ENCODE measurements around the gene LRRC1. TPM values are rescaled to one million over a fixed set of nuclear protein-coding genes. Genes with fewer than 3 reads are reported as not detected.

LRRC1 gene
- total and polyA plus RNA-seq, 2 donors (not counting 3 experiments of a cell fraction or from before 2014, with no cell fraction given), result 5.6 to 11.7 TPM

DNA sequence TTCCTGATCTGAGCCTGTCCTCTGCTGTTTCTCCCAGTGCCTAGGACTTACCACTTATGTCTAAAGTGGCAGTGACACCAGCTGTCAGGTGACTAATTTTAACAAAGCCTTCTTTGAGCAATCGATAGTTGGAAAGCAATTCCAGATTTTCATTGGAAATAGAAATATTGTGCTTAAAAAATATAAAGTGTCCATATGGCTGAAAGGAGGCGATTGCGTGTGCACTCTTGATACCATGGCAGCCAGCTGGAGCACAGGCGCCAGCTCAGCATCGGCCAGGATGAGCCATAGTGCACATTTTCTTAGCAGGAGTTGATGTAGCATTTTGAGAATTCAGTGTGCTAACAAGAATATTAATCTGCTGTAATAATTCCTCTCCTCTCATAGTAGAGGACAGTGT, 70.0 kb downstream of the LRRC1 start:
- Histone ChIP-seq H3K27ac (ENCODE audit: insufficient read depth, low read depth, low read length) (no peak overlapping the region), H3K9ac (replicated peaks; ENCODE audit: extremely low read depth, insufficient read depth, low read length) (no peak overlapping the region), H3K9me3 (replicated peaks; ENCODE audit: control insufficient read depth, insufficient read depth, low read length) (no peaks in the 10 kb centered on the region), H2AFZ (ENCODE audit: low read depth, low read length) (no peak overlapping the region), H3K9me1 (replicated peaks; ENCODE audit: control insufficient read depth, extremely low read depth, insufficient read depth, low read length) (no peaks in the 10 kb centered on the region), H3K4me2 (ENCODE audit: insufficient read depth, low read length) (no peak overlapping the region), H4K20me1 (replicated peaks; ENCODE audit: control insufficient read depth, extremely low read depth, insufficient read depth, low read length) (no peaks in the 10 kb centered on the region), H3K4me1 (ENCODE audit: control insufficient read depth, extremely low read depth, insufficient read depth, low read length) (peaks cover 2% of the 10 kb centered on the region), H3K4me3 (replicated peaks in 1 of 3; ENCODE audit: insufficient read depth in 1 of 3, low read depth in 1 of 3, low read length in 3 of 3) (no peak overlapping the region), H3K79me2 (ENCODE audit: control insufficient read depth, insufficient read depth, low read length) (no peaks in the 10 kb centered on the region), H3K36me3 (ENCODE audit: control insufficient read depth in 2 of 2, extremely low read depth in 1 of 2, insufficient read depth in 2 of 2, low read length in 2 of 2) (no peaks in the 10 kb centered on the region), H3K27me3 (ENCODE audit: control insufficient read depth in 2 of 2, insufficient read depth in 2 of 2, low read length in 2 of 2) (no peaks in the 10 kb centered on the region)
- FAIRE-seq, result no peak
- dilution Hi-C loops (cut with MboI; ENCODE audit: extremely low pct_ligation_motif_present, low sequenced_read_pairs) (no loop called here), intact Hi-C loops (cut with micrococcal nuclease) (no loop called here)
- POLR2A ChIA-PET, result no interaction called here
- BruUV-seq (replicated peaks), result no TSS peak
- no peak for DNase-seq (ENCODE audit: low read depth, low spot score)
- CTCF ChIA-PET, result no interaction called here
- TF ChIP-seq, protein P1, sequence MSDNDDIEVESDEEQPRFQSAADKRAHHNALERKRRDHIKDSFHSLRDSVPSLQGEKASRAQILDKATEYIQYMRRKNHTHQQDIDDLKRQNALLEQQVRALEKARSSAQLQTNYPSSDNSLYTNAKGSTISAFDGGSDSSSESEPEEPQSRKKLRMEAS (IDR thresholded peaks at IDR 0.05; ENCODE audit: insufficient read depth, insufficient read length), result no peak
- TF ChIP-seq, protein P2, sequence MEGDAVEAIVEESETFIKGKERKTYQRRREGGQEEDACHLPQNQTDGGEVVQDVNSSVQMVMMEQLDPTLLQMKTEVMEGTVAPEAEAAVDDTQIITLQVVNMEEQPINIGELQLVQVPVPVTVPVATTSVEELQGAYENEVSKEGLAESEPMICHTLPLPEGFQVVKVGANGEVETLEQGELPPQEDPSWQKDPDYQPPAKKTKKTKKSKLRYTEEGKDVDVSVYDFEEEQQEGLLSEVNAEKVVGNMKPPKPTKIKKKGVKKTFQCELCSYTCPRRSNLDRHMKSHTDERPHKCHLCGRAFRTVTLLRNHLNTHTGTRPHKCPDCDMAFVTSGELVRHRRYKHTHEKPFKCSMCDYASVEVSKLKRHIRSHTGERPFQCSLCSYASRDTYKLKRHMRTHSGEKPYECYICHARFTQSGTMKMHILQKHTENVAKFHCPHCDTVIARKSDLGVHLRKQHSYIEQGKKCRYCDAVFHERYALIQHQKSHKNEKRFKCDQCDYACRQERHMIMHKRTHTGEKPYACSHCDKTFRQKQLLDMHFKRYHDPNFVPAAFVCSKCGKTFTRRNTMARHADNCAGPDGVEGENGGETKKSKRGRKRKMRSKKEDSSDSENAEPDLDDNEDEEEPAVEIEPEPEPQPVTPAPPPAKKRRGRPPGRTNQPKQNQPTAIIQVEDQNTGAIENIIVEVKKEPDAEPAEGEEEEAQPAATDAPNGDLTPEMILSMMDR (IDR thresholded peaks at IDR 0.05; ENCODE audit: extremely low read depth in 1 of 2, insufficient read depth in 1 of 2, low read depth in 1 of 2, low read length in 2 of 2), result no peak
- TF ChIP-seq GATA2 (IDR thresholded peaks at IDR 0.05; ENCODE audit: insufficient read depth, insufficient read length, low read depth, low read length), result no peak
- no peak for TF ChIP-seq MYC (IDR thresholded peaks at IDR 0.05; ENCODE audit: low read depth, low read length)
- no peak for TF ChIP-seq JUN (IDR thresholded peaks at IDR 0.05; ENCODE audit: borderline replicate concordance, insufficient read depth, insufficient read length, low read depth)
- TF ChIP-seq EZH2 (IDR thresholded peaks at IDR 0.05; ENCODE audit: borderline replicate concordance, low read depth, low read length, severe bottlenecking), result no peak
- no peak for TF ChIP-seq POLR2AphosphoS5 (IDR thresholded peaks at IDR 0.05; ENCODE audit: insufficient read depth, low read depth, low read length)
- TF ChIP-seq FOS (IDR thresholded peaks at IDR 0.05; ENCODE audit: borderline replicate concordance, insufficient read depth, low read length), result no peak
- no peak for TF ChIP-seq POLR2A (IDR thresholded peaks at IDR 0.05; ENCODE audit: low read depth, low read length)
